Suprapubic skin (tissue), 3 donors: ENCODE measurements around the gene PSPN.

Source experiments
- EP300 ChIP-seq: sonication (generic); formaldehyde crosslinking; IDR thresholded peaks from one replicate; pipeline ENCODE4 v1.6.1; 2017; ENCODE audit warnings: antibody characterized with exemption
- POLR2A ChIP-seq, 2 donors: fragments of 450-650 bp; IDR thresholded peaks; one replicate each; pipeline ENCODE4 v1.6.1; 2017; ENCODE audit warnings: antibody characterized with exemption in 2 of 2, mild to moderate bottlenecking in 2 of 2, moderate library complexity in 2 of 2
- TF ChIP-seq, protein P1 (sequence below), 2 donors: fragments of 200-600 bp in 1 of 2; fragments of 450-650 bp in 1 of 2; sonication (generic) in 1 of 2; IDR thresholded peaks; one replicate each; pipeline ENCODE4 v1.5.1; 2016 to 2019; ENCODE audit warnings: antibody characterized with exemption in 2 of 2, mild to moderate bottlenecking in 1 of 2, moderate library complexity in 1 of 2

DNA sequence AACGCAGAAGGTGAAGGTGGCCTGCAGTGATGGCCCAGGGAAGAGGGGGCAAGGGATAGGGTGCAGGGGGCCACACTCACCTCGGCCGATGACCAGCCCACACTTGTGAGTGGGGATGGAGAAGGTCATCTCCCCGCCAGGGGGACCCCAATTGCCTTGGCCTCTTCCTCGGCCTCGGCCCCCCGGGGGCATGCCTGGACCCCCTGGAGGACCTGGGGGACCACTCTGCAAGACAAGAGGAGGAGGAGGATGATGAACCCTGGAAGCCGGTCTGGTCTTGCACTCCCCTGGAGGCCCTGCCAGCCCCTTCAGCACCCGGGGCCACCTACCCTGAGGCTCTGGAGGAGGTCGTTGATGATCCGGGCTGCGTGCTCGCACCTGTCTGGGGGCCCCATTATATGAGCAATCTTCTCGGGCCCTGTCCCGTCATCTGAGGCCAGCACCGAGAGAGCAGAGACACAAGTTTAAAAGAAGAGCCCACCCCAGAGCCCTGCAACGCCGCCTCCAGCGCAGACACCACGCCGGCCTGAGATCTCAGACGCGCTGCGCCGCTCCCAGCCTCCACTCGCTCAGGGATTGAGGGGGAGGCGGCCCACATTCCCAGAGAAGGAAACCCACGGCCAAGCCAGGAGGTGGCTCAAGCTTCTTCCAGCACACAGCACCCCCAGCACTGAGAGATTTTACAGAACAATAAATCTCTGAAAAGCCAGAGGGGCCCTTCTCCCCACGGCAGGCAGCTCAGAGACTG is 41.1 kb upstream of the PSPN start:
- no peak for TF ChIP-seq POLR2A (IDR thresholded peaks at IDR 0.05)
- TF ChIP-seq, protein P1, sequence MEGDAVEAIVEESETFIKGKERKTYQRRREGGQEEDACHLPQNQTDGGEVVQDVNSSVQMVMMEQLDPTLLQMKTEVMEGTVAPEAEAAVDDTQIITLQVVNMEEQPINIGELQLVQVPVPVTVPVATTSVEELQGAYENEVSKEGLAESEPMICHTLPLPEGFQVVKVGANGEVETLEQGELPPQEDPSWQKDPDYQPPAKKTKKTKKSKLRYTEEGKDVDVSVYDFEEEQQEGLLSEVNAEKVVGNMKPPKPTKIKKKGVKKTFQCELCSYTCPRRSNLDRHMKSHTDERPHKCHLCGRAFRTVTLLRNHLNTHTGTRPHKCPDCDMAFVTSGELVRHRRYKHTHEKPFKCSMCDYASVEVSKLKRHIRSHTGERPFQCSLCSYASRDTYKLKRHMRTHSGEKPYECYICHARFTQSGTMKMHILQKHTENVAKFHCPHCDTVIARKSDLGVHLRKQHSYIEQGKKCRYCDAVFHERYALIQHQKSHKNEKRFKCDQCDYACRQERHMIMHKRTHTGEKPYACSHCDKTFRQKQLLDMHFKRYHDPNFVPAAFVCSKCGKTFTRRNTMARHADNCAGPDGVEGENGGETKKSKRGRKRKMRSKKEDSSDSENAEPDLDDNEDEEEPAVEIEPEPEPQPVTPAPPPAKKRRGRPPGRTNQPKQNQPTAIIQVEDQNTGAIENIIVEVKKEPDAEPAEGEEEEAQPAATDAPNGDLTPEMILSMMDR (IDR thresholded peaks at IDR 0.05): no peak
- no peak for TF ChIP-seq EP300
